NCI-H2081 treated with DMSO at 0.1 percent for 48 hours (cell line): ENCODE results near the gene TMEM169.
"Not testable (repeated sequence)": the region's sequence is repeated elsewhere in the genome, so short reads cannot be mapped to it uniquely, and the experiment has no call there.

Experiments
- DNase-seq: peaks from one replicate; lab custom pipeline; 2025; lab: John Stamatoyannopoulos, UW

Gene TMEM169

GRCh38 chr2:216071111-216071851 is 10.4 kb upstream of the TMEM169 start:
- DNase-seq, result no peak

GRCh38 chr2:216072473-216072872 is 9.2 kb upstream of the TMEM169 start:
- no peak for DNase-seq

- DNase-seq, result no peak
Observed at GRCh38 chr2:216073773-216074172, 7.9 kb upstream of the TMEM169 start.

- DNase-seq, result no peak
Observed at GRCh38 chr2:216074380-216074779, 7.3 kb upstream of the TMEM169 start.

- DNase-seq, result no peak
Observed at GRCh38 chr2:216074794-216075193, 6.9 kb upstream of the TMEM169 start.

DNA sequence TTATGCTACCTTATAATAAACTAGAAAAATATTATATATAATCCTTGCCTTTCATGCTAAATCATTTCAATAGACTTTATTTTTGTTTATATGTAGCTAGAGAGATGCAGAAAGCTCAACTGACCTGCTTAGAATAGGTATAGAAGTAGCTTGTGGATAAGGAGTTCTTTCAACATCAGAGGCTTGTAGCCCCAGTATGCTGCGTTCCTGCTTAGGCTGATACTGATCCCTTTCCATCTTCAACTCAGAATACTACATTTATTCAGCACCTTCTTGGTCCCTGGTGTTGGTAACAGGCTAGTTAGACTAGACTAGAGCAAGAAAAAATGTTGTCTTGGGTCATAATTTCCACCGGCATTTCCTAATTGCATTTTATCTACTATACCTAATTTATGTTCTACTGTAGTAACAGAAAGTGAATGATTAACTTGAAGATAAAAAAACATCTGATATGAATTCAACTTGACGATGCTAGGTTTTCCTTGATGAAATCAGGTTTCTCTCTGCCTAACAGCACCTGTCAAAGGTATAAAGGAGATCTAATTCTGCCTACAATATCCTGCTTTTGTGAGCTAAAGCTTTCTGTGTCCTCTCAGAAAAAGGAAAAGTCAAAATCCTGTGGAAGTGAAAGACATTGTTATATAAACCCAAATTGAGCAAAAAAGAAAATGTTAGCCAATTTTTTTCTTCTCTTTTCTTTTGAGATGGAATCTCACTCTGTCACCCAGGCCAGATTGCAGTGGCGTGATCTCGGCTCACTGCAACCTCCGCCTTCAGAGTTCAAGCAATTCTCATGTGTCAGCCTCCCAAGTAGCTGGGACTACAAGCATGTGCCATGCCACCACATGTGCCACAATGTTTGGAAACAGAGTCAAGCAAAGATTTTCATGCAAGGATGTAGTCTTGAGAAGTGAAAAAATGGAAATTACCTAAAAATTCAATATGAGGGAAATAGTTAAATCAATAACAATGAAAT is 5.9 kb upstream of the TMEM169 start:
- no peak for DNase-seq

DNA sequence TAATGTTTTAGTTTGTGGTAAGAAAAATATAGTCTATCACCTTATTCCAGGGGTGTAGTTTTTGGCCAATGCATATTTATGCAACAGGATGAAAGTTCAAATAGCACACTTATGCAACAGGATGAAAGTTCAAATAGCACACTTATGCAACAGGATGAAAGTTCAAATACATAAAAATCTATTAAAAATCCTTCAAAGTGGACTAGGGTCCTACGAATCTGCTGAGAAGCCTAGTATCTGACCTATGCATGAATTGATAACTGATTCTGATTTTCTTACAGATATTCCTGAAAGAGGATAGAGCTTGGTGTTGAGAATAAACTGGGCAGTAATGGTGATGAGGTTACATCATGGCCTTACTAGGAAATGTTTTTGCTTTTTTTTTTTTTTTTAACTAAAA is 2.9 kb upstream of the TMEM169 start:
- DNase-seq, result no peak

DNA sequence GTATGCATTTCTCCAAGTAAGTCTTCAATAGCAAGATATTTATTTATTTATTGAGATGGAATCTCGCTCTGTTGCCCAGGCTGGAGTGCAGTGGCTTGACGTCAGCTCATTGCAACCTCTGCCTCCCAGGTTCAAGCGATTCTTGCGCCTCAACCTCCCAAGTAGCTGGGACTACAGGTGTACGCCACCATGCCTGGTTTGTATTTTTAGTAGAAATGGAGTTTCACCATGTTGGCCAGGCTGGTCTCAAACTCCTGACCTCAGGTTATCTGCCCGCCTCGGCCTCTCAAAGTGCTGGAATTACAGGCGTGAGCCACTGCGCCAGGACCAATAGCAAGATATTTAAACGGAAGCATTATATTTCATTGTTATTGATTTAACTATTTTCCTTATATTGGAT is 1.7 kb upstream of the TMEM169 start:
- not testable (repeated sequence) for DNase-seq

DNA sequence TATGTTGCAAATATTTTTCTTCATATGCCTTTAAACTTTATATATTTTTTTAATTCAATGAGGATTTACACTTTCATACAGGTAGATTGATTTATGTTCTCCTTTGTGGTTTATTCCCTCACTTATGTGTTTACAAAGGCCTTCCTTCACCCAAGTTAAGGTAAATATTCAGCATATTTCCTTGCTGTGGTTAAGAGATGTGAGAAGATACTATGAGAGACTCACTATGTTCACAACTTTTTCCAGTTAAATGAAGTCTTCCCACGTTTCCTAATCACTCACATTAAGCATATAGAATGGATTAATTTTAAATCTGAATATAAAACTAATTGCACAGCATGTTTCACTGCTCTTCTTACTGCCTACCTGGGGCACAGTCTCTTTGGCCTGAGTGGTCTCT is 707 bp upstream of the TMEM169 start:
- no peak for DNase-seq

DNA sequence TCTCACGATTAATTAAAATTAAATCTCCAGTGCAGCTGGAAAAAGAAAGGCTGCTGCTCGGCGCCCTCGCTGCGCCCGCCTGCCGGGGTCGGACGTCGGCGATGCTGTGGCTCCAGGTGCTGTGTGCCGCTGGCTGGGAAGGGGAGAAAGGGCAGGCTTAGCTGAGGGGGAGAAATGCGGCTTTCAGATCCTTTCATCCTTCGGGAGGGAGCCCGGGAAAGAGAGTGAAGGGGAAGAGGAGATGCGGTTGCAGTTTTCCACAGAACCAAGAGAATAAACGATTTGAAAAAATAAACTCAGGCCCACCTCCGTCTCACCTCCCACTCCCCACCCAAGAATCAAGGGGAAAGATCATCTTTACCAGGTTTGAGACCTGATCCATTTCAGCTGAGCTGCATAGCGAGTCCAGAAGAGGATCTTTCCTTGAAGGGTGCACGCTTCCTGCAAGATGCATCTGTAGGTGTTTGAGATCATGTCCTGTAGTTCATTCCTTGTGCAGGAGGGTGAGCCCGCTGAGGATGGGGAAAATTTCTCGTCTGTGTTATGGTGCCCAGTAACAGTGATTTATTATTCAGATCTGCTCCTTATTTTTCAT is 495 bp downstream of the TMEM169 start:
- DNase-seq, result no peak

DNA sequence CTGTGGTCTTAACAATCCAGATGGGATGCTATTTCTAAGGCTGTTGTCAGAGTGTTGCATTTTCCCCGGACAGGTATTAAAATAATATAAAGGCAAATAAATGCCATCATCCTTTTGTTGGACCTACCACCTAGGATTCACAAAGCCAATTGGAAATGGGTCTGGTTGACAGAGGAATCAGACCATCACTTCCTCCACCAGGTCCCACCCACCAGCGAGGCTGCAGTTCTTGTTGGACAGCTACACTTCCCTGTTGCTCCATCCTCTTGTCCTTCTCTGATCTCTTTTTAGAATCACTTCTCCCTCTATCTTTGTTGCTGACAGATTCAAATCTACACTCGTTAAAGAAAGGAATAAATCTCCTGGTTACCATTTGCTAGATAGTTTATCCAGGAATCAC is 1.1 kb downstream of the TMEM169 start:
- no peak for DNase-seq

DNA sequence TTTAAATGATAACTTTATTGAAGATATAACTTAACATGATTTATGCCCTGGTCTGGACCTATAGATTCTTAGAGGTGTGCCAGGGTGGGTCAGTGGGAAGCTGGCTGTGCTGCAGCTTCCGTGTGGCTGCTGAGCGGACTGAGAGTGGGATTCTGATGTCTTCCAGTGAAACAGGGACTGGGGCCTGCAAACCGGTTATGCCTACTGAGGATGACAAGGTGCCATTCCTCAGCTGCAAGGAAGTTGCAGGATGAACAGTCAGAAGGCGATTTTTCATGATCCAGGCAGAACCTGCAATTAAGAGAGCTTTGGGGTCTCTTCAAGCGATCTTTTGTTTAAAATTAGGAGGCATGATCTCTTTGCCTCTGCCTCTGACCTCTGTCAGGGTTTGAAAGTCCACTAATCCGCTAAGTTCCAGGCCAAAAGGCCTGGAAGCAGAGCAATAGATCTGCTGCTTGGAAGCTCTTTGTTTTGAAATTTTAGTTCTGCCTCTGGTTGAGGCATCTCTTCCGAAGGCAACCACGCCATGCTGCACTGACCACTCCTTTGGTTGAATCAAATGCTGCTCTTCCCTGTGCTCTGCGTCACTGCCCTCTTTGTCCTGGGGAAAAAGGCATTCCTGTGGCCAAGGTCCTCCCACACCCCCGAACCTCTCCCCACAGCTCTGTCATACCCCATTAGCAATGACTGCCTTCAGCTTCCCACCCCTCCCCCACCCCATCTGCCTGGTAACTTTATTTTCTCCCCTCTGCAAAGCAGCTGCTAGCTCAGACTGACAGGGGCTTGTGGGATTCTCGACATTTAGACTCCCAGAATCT is 2.0 kb downstream of the TMEM169 start:
- DNase-seq, result no peak

GRCh38 chr2:216084547-216084946 is 2.8 kb downstream of the TMEM169 start:
- no peak for DNase-seq

DNA sequence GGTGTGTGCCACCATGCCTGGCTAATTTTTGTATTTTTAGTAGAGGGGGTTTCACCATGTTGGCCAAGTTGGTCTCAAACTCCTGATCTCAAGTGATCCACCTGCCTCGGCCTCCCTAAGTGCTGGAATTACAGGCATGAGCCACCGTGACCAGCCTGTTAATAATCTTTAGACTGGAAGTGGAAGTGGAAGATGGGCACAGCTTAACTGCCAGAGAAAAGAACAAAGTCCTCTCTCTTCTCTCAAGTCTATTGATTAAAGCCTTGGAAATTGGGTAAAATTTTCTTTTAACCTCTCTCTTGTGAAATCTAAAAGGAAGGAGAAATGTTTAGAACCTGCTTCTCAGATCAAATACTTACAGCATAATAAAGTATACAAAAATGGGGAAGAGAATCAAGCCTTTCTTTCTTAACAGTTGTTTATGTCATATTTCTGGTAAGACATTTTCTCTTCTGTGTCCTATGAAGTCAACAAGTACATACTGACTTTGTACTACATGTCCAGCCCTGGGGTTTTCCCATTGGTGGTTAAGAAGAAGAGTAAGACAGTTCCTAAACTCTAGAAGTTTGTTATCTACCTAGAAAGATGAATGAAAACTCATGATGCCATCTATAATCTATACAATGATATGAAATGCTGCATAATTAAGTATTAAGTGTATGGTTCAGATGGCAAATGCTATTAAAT is 4.6 kb downstream of the TMEM169 start:
- DNase-seq, result no peak

GRCh38 chr2:216090369-216090786 is 8.7 kb downstream of the TMEM169 start:
- DNase-seq, result no peak

DNA sequence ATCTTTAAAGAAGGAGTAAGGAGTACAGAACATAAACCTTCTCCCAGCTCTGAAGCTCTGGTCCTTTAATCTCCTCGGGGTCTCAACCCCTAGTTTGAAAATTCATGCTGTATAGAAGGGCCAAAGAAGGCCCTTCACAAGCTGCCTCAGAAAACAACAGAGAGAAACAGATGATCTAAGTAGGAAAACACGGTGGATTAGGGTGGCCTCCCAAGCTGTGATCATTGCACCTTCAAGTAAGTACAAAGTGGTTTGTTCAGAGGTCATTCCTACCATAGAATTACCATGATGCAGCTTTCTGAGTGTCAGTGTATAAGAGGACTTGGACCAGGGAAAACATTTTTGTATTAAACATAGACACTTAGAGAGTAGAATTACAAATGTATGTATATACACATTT is 10.9 kb downstream of the TMEM169 start:
- DNase-seq, result no peak

- no peak for DNase-seq
Observed at GRCh38 chr2:216094701-216095100, 13.0 kb downstream of the TMEM169 start.

- DNase-seq, result no peak
Observed at GRCh38 chr2:216098421-216099334, 17.0 kb downstream of the TMEM169 start.

- DNase-seq, result no peak
Observed at GRCh38 chr2:216101109-216101508, 19.4 kb downstream of the TMEM169 start.

DNA sequence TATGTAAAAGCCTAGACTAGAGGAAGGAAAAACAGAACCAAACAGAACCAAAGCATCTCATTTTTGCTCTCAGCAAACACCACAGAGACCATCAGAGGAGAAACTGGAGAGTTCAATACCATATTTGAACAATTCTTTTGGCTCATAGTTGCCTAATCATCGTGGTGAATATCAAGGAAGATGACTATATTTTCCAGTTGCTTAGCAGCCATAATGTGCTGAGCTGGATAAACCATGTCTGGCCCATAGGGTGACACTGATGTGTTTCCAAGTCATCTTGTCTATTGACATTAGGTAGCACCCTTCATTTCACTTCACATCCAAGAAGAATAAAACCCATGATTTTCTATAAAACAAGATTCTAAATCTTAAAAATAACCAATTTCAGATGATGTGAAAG is 21.5 kb downstream of the TMEM169 start:
- DNase-seq, result no peak
